Measurements from ENCODE around the gene TRMT2A.
"Not testable (repeated sequence)": the region's sequence is repeated elsewhere in the genome, so short reads cannot be mapped to it uniquely, and the experiment has no call there.

TRMT2A gene

DNA sequence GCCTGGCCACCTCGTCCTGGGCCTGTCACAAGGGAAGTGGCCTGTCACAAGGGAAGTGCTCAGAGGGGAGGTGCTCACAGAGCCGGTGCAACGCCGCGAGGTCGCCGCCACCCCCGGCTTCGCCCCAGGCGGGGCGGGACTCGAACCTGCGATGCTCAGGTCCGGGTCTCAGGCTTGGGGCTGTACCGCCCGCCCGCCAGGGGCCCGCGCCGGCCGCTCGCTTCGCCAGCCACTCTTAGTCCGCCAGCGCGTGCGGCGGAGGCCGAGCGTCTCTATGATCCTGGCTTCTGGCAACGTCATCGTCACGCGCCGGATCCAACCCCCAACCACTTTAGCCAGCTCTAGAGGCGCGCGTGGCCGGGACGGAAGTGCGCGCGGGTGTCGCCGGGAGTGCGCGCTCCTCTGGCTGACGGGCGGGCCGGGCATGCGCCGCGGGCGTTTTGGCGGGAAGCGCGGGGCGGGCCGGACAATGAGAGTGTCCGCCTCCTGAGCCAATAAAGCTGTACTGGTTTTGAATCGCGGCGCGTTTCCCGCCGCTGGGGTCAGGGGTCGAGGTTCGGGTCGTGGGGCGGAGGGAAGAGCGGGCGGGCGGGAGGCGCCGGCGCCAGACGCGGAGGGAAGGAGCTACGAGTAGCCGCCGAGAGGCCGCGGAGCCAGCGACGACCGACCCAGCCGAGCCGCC lies at the start of gene TRMT2A:
Gene TRMT2A (minus strand): TSS at position 276 of the 682 bp plus-strand sequence. CDS start 320 bp downstream, outside the sequence.
- DNase-seq, result peak; percentile 90

GRCh38 chr22:20166703-20167102 lies 49.7 kb upstream of the TRMT2A start:
- no peak for DNase-seq

DNA sequence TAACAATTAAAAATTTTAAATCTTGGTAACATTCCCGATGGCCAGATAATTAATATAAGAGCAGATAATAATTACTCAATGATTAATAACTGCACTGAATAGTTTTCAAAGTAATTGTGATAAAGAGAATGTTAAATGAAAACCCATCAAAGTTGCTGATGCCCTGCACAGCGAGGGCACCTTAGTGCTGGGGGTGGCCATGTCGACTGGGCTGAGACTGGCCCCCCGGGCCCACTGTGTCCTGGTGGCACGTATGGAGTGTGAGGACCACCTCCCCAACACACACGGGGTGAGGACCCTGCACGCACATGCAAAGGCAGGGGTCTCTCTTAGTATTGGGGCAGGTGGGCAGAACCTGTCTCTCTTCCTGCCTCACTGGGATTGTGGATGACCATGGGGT lies 48.9 kb upstream of the TRMT2A start:
- DNase-seq, result no peak

- no peak for DNase-seq
Observed at GRCh38 chr22:20165421-20165820, 48.4 kb upstream of the TRMT2A start.

GRCh38 chr22:20164863-20165262 lies 47.8 kb upstream of the TRMT2A start:
- no peak for DNase-seq

DNA sequence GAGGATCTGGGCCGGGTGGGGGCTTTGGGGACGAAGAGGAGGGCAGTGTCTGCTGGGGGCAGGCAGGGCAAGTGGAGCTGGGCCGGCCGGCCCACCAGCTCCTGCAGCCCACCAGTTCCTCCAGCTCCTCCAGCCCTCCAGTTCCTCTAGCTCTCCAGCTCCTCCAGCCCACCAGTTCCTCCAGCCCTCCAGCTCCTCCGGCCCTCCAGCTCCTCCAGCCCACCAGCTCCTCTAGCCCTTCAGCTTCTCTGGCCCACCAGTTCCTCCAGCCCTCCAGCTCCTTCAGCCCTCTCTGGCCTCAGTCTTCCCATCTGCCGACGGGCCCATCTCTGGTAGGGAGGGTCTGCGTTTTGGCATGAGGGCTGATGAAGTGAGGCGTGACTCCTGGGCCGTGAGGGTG lies 43.0 kb upstream of the TRMT2A start:
- no peak for DNase-seq

DNA sequence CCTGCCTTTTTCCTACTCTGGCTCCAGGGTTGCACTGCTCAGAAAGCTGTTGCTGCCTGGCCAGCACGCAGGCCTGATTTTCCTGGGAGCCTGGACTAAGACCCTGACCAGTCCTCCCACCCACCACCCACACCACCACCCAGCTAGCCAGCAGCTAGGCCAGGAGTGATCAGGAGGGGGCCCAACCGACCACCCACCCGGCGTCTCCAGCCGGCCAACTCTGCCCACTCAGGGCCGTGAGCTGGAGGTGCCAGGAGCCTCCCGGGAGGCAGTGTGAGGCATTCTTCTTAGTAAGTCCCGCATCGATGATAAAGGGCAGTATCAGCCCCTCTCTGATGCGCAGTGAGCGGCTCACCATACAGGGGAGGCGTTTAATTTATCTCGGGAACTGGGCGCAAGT lies 42.5 kb upstream of the TRMT2A start:
- DNase-seq, result not testable (repeated sequence)

GRCh38 chr22:20159076-20159475 lies 42.0 kb upstream of the TRMT2A start:
- no peak for DNase-seq

DNA sequence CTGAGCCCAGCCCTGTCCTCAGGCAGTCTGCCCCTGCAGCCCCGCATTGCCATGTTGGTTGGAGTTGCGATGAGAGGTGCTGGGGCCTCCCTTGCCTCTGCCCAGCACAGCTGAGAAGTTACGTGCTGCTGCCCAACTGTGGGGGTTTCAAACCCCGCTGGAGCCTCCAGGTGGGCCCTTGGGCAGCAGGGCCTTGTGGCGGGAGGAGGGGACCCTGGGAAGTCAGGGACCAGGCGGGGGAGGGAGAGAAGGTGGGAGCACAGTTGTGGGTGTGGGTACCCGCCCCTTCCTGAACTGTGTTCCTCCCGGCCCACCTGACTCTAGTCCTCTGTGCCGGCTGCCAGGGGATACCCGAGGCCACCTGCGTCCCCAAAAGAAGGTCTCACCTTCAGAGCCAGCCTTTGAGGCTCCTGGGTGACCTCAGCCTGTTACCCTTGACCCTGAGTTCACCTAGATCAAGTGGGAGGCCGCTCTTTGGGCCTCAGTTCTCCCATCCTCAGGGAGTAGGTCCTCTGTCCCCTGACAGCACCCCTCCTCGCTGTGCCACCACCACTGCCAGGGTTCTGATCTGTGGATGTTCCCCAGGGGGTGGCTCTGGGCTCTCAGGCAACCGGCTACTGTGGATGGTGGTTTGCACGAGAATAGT lies 41.5 kb upstream of the TRMT2A start:
- no peak for DNase-seq

DNA sequence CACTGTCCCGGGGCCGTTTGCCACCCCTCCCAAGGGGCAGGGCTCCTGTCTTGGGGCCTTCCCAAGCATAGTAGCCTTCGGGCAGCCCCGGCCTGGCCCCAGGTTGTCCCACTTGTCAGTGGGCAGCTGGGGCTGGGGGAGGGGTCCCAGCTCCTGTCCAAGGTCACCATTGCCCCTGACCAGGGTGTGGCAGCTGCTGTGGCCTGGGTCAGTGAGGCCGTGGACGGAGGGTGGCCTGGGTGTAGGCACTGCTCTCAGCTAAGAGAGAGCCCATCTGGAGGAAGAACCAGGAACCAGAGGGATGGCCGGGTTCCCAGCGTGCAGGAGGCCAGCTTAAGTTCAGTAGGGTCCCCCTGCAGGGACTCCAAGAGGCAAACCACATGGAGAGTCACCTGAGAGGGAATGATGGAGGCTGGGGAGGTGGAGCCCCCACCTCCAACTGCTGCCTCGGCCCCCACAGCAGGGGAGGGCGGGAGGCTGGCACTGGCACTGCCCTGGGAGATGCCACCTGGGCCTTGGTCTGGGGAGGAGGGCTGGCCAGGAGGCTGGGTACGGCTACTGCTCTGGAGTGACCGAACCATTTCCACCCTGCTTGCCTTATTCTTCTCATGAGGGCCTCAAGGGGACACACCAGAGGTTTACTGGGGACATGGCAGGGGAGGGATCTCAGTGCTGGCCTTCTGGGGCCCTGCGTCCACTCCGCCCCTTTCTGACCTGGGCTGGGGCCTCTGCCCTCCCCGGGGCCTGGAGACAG lies 40.6 kb upstream of the TRMT2A start:
- no peak for DNase-seq

GRCh38 chr22:20156611-20157429 lies 39.8 kb upstream of the TRMT2A start:
- DNase-seq, result peak; percentile 9

DNA sequence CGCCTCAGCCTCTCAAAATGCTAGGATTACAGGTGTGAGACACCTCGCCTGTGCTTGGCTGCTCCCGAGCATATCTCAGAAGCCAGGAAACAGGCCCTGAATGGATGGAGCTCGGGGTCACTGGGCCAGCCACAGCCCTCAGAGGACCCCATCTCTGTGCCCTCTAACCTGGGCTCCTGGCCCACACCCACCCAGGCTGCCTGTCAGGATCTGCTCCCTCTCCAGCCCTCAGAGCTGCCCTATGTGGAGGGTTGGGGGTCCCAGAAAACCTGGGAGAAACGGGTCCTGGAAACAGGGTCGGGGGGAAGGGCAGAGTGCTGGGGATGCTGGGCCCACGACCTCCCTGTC lies 39.0 kb upstream of the TRMT2A start:
- DNase-seq, result no peak

GRCh38 chr22:20155330-20156041 lies 38.5 kb upstream of the TRMT2A start:
- peak; percentile 54 for DNase-seq

DNA sequence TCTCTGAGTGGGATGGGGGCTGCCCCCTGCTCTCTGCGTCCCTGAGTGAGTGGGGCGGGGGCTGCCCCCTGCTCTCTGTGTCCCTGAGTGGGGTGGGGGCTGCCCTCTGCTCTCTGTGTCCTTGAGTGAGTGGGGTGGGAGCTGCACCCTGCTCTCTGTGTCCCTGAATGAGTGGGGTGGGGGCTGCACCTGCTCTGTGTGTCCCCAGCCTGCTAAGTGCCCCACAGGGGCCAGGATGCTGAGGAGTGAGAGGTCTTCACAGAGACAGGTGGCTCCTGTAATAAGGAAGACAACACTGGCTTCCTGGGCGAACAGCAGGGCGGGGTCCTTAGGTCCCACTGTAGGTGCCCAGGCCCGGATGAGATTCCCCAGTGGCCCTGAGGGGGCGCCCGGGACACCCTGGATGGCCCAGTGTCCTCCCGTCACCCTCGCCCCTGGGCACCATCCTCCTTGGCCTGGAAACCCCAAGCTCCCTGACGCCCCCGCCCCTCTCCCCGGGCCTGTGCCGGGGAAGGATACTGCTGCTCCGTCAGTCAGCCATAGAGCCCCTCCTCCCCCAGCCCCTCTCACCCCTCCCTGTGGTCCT lies 37.7 kb upstream of the TRMT2A start:
- DNase-seq, result no peak

GRCh38 chr22:20153945-20154344 lies 36.9 kb upstream of the TRMT2A start:
- DNase-seq, result no peak

DNA sequence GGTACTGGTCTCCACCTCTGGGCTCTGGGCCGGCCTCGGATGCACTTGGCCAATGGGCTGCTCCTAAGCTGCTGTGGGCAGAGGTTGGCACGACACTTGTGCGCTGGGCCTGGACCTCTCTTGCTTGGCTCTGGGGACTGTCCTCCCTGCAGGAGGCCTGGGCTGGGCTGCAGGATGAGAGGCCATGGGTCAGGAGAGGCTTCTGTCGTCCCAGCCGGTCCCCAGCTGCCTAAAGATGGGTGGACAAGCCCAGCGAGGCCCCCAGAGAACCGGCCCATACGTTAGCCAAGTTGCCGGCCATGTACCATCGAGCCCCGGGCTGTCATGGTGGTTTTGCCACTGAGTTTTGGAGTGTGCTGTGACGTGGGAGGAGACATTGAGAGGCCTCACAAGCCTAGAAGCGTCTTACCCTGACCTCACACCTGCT lies 35.5 kb upstream of the TRMT2A start:
- no peak for DNase-seq

GRCh38 chr22:20151276-20151588 lies 34.2 kb upstream of the TRMT2A start:
- DNase-seq, result no peak

GRCh38 chr22:20150381-20151275 lies 33.6 kb upstream of the TRMT2A start, which contains the start of gene CCDC188:
Gene CCDC188 (minus strand): TSS chr22:20151055. CDS start chr22:20150986, 69 bp downstream.
- DNase-seq, result no peak

DNA sequence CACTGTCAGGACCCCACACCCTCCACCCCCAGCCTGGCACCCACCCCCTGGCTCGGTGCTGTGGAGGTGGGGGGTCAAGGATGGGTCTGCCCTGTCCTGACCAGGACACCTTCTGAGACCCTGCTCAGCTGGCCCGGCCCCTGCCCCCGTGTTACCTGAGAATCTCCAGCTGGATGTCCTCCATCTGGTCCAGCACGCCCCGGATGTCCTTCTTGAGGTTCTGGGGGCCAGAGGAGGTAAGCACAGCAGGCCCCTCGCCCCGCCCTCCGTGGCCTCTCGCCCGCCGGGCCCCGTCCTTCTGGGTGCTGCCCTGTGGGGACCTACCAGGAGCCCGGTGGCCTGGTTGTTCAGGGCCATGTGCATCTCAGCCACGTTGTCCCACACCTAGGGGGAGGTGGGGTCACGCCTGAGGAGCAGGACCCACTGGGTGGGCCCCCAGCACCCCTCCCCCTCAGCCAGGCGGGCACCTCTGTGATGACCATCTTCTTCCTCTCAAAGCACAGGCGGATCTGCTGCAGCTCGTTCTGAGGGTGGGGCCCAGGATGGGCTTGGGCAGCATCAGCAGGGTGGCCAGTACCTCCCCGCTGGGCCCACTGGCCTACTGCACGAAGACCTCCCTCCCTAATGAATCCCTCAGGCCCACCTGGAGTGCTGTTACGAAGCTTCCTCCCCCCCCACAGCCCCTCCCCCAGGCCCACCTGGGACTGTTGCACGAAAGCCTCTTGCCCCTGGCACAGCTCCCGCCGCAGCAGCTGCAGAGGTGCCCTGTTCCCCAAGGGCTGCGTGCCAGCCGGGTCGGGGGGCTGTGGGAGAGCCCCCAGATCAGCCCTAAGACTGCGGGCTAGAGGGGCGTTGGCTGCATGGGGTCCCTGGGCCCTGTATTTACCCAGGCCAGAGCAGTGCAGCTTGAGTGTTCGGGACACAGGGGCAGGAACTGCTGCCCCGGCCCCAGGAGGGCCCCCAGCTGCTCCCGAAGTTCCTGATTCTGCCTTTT lies 32.5 kb upstream of the TRMT2A start:
- DNase-seq, result no peak

- DNase-seq, result no peak
Observed at GRCh38 chr22:20148414-20148813, 31.4 kb upstream of the TRMT2A start.
